ENCODE results near the gene ZFR2. TPM values are rescaled to one million over a fixed set of nuclear protein-coding genes. Genes with fewer than 3 reads are reported as not detected.
"Not testable (repeated sequence)": the region's sequence is repeated elsewhere in the genome, so short reads cannot be mapped to it uniquely, and the experiment has no call there.

ZFR2 gene
- total RNA-seq, 1 donor from 2014 or later = not detected

- DNase-seq (ENCODE audit: missing footprints) (no peak), ATAC-seq (no peak)
- intact Hi-C loops (cut with DNase I) = loop anchor here (5.0 kb wide), 1 partner anchor 61 kb away; the partner anchor contains the start of genes APBA3 and MRPL54
Measured at GRCh38 chr19:3822683-3823349, 46.0 kb downstream of the ZFR2 start.

- intact Hi-C loops (cut with DNase I) = loop anchor here (5.0 kb wide), 1 partner anchor 60 kb away; the partner anchor contains the start of genes APBA3 and MRPL54
- peak; percentile 88 for DNase-seq (ENCODE audit: missing footprints)
- ATAC-seq = peak; percentile 58
Measured at GRCh38 chr19:3821857-3822364, 46.9 kb downstream of the ZFR2 start.

GRCh38 chr19:3821156-3821555 is 47.7 kb downstream of the ZFR2 start:
- ATAC-seq (no peak), DNase-seq (ENCODE audit: missing footprints) (no peak)
- intact Hi-C loops (cut with DNase I) = loop anchor here (5.0 kb wide), 1 partner anchor 59 kb away; the partner anchor contains the start of genes APBA3 and MRPL54

- ATAC-seq = no peak
- intact Hi-C loops (cut with DNase I) = loop anchor here (5.0 kb wide), 1 partner anchor 58 kb away; the partner anchor contains the start of genes APBA3 and MRPL54
- DNase-seq (ENCODE audit: missing footprints) = no peak
Measured at GRCh38 chr19:3819989-3820388, 48.8 kb downstream of the ZFR2 start.

- intact Hi-C loops (cut with DNase I) = no loop called here
- no peak for DNase-seq (ENCODE audit: missing footprints)
- ATAC-seq = no peak
Measured at GRCh38 chr19:3818918-3819317, 49.9 kb downstream of the ZFR2 start.

- DNase-seq (ENCODE audit: missing footprints) (no peak), ATAC-seq (no peak)
Measured at GRCh38 chr19:3818466-3818865, 50.4 kb downstream of the ZFR2 start.

GRCh38 chr19:3817761-3818160 is 51.1 kb downstream of the ZFR2 start:
- no peak for ATAC-seq
- intact Hi-C loops (cut with DNase I) = no loop called here
- no peak for DNase-seq (ENCODE audit: missing footprints)

More at GRCh38 chr19:3818466-3818865, 50.4 kb downstream of the ZFR2 start:
- intact Hi-C loops (cut with DNase I) = no loop called here

GRCh38 chr19:3816566-3817218 is 52.1 kb downstream of the ZFR2 start:
- intact Hi-C loops (cut with DNase I) = no loop called here
- DNase-seq (ENCODE audit: missing footprints) (no peak), ATAC-seq (no peak)

- intact Hi-C loops (cut with DNase I); ATAC-seq; DNase-seq (ENCODE audit: missing footprints): not testable (repeated sequence)
Measured at GRCh38 chr19:3816148-3816547, 52.7 kb downstream of the ZFR2 start.

GRCh38 chr19:3814648-3815047 is 54.2 kb downstream of the ZFR2 start:
- DNase-seq (ENCODE audit: missing footprints) (no peak), ATAC-seq (no peak)
- intact Hi-C loops (cut with DNase I) = no loop called here

GRCh38 chr19:3813473-3814392 is 55.1 kb downstream of the ZFR2 start:
- intact Hi-C loops (cut with DNase I) = no loop called here
- ATAC-seq = no peak
- no peak for DNase-seq (ENCODE audit: missing footprints)

- ATAC-seq = no peak
Measured at GRCh38 chr19:3810708-3811355, 58.0 kb downstream of the ZFR2 start.

GRCh38 chr19:3809881-3810707 is 58.7 kb downstream of the ZFR2 start:
- intact Hi-C loops (cut with DNase I) = no loop called here
- no peak for DNase-seq (ENCODE audit: missing footprints)
- no peak for ATAC-seq

More at GRCh38 chr19:3810708-3811355, 58.0 kb downstream of the ZFR2 start:
- intact Hi-C loops (cut with DNase I) = no loop called here
- no peak for DNase-seq (ENCODE audit: missing footprints)

- ATAC-seq (peak; percentile 45), DNase-seq (ENCODE audit: missing footprints) (no peak)
- intact Hi-C loops (cut with DNase I) = no loop called here
Measured at GRCh38 chr19:3808420-3809143, 60.3 kb downstream of the ZFR2 start.

GRCh38 chr19:3807574-3808354 is 61.1 kb downstream of the ZFR2 start:
- intact Hi-C loops (cut with DNase I) = no loop called here
- DNase-seq (ENCODE audit: missing footprints) = no peak
- no peak for ATAC-seq

- intact Hi-C loops (cut with DNase I) = no loop called here
- ATAC-seq (no peak), DNase-seq (ENCODE audit: missing footprints) (no peak)
Measured at GRCh38 chr19:3807131-3807480, 61.7 kb downstream of the ZFR2 start.

Measured in Right ventricle myocardium inferior (tissue), 1 donor.